Measurements from ENCODE around the gene DST. TPM values are rescaled to one million over a fixed set of nuclear protein-coding genes. Genes with fewer than 3 reads are reported as not detected.

Gene DST
- total RNA-seq, 2 donors from 2014 or later = 101 to 113 TPM

DNA sequence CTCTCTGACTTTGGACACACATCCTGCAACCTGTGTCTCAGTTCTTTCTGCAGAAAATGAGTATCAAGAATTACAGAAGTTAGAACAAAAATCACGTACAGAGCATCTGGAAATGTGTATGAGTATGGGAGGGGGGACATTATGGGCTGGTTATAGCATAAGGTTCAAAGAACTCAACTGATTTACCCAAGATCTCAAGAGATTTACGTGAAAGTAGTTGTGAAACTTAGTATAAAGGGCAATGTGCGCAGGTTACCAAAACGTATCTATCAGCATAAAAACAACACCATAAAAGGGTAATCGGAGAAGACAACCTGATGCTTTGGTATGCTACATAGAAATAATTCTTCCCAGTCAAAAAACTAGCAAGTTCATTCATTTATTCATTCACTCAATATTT lies 15.6 kb upstream of the DST start:
- Mint-ChIP-seq H3K36me3 (ENCODE audit: low read depth) (no peaks in the 10 kb centered on the region), H3K27me3 (ENCODE audit: insufficient read depth) (no peaks in the 10 kb centered on the region), H3K27ac (no peak overlapping the region), H3K9me3 (no peaks in the 10 kb centered on the region), H3K4me1 (peaks cover 46% of the 10 kb centered on the region), H3K4me3 (no peak overlapping the region)
- TF ChIP-seq, protein P1, sequence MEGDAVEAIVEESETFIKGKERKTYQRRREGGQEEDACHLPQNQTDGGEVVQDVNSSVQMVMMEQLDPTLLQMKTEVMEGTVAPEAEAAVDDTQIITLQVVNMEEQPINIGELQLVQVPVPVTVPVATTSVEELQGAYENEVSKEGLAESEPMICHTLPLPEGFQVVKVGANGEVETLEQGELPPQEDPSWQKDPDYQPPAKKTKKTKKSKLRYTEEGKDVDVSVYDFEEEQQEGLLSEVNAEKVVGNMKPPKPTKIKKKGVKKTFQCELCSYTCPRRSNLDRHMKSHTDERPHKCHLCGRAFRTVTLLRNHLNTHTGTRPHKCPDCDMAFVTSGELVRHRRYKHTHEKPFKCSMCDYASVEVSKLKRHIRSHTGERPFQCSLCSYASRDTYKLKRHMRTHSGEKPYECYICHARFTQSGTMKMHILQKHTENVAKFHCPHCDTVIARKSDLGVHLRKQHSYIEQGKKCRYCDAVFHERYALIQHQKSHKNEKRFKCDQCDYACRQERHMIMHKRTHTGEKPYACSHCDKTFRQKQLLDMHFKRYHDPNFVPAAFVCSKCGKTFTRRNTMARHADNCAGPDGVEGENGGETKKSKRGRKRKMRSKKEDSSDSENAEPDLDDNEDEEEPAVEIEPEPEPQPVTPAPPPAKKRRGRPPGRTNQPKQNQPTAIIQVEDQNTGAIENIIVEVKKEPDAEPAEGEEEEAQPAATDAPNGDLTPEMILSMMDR (conservative IDR thresholded peaks at IDR 0.05) = no peak
- DNase-seq = no peak
- 93 to 100% methylated on average over 3 to 5 of the region's 5 CpGs for WGBS, 2 experiments (ENCODE audit: insufficient coverage in 1 of 2, insufficient read length in 1 of 2)
- Histone ChIP-seq H3K9me3 (ENCODE audit: control insufficient read depth, low read length) (no peaks in the 10 kb centered on the region), H3K4me1 (ENCODE audit: control insufficient read depth, insufficient read depth, low read length) (peaks cover 7% of the 10 kb centered on the region), H3K36me3 (ENCODE audit: control insufficient read depth, insufficient read depth, low read length) (no peaks in the 10 kb centered on the region), H3K4me3 (ENCODE audit: low read length) (no peak overlapping the region), H3K27me3 (ENCODE audit: control insufficient read depth, insufficient read depth, low read length, poor library complexity, severe bottlenecking) (no peaks in the 10 kb centered on the region), H3K27ac (ENCODE audit: low read depth, low read length) (no peak overlapping the region), H3K9ac (ENCODE audit: extremely low read depth, low read length, poor library complexity, severe bottlenecking) (no peak overlapping the region)

DNA sequence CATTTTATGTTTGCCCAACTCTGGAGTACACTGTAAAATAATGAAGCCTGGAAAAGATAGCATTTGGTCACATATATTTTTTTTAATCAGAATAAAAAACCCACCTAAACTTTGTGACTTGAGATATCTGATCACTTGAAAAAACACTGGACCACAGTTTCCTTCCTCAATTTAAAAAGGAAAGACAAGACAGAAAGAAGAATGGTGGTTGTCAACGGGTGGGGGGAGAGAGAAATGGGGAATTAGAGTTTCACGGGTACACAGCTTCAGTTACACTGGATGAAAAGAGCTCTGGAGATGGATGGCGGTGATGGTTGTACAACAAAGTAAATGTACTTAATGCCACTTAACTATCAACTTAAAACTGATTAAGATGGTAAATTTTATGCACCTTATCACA lies 14.7 kb upstream of the DST start:
- Histone ChIP-seq H3K27ac (ENCODE audit: low read depth, low read length) (no peak overlapping the region), H3K36me3 (ENCODE audit: control insufficient read depth, insufficient read depth, low read length) (no peaks in the 10 kb centered on the region), H3K4me3 (ENCODE audit: low read length) (no peak overlapping the region), H3K27me3 (ENCODE audit: control insufficient read depth, insufficient read depth, low read length, poor library complexity, severe bottlenecking) (no peaks in the 10 kb centered on the region), H3K4me1 (ENCODE audit: control insufficient read depth, insufficient read depth, low read length) (peaks cover 7% of the 10 kb centered on the region), H3K9ac (ENCODE audit: extremely low read depth, low read length, poor library complexity, severe bottlenecking) (no peak overlapping the region), H3K9me3 (ENCODE audit: control insufficient read depth, low read length) (no peaks in the 10 kb centered on the region)
- Mint-ChIP-seq H3K27me3 (ENCODE audit: insufficient read depth) (no peaks in the 10 kb centered on the region), H3K9me3 (no peaks in the 10 kb centered on the region), H3K4me3 (no peak overlapping the region), H3K27ac (no peak overlapping the region), H3K4me1 (peaks cover 45% of the 10 kb centered on the region), H3K36me3 (ENCODE audit: low read depth) (no peaks in the 10 kb centered on the region)
- WGBS, 2 experiments (ENCODE audit: insufficient coverage in 1 of 2, insufficient read length in 1 of 2) = 98% methylated on average over 2 of the region's 3 CpGs; no CpG with 5 or more reads in 1 of the 2 experiments
- TF ChIP-seq, protein P1 (conservative IDR thresholded peaks at IDR 0.05) = no peak
- DNase-seq = no peak

DNA sequence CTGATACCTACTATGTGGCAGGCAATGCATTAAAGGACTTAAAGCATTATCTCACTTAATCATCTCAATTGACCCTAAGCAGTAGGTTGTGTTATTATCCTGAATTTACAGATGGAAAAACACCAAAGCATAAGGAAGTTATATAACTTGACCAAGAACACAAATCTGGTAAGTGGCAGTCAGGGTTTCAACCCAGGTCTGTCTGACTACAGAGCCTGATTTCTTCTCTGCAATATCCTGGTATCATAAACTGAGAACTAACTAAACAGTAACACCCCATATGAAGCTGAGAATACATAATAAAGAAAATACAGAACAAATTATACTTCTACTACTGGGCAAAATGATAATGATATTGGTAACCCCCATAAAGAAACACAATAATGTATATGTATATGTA lies 13.8 kb upstream of the DST start:
- Histone ChIP-seq H3K4me1 (ENCODE audit: control insufficient read depth, insufficient read depth, low read length) (peaks cover 7% of the 10 kb centered on the region), H3K27me3 (ENCODE audit: control insufficient read depth, insufficient read depth, low read length, poor library complexity, severe bottlenecking) (no peaks in the 10 kb centered on the region), H3K36me3 (ENCODE audit: control insufficient read depth, insufficient read depth, low read length) (no peaks in the 10 kb centered on the region), H3K9ac (ENCODE audit: extremely low read depth, low read length, poor library complexity, severe bottlenecking) (no peak overlapping the region), H3K4me3 (ENCODE audit: low read length) (no peak overlapping the region), H3K27ac (ENCODE audit: low read depth, low read length) (no peak overlapping the region), H3K9me3 (ENCODE audit: control insufficient read depth, low read length) (no peaks in the 10 kb centered on the region)
- no peak overlapping the region for H3K4me3 Mint-ChIP-seq
- H3K36me3 Mint-ChIP-seq (ENCODE audit: low read depth) = no peaks in the 10 kb centered on the region
- H3K27me3 Mint-ChIP-seq (ENCODE audit: insufficient read depth) = no peaks in the 10 kb centered on the region
- peaks cover 41% of the 10 kb centered on the region for H3K4me1 Mint-ChIP-seq
- TF ChIP-seq, protein P1 (conservative IDR thresholded peaks at IDR 0.05) = no peak
- no peak for DNase-seq
- no peak overlapping the region for H3K27ac Mint-ChIP-seq
- H3K9me3 Mint-ChIP-seq = no peaks in the 10 kb centered on the region

Data from endodermal cell (in vitro differentiated cells).